NCI-H345 (cell line): Measurements from ENCODE around the gene PPM1H.
"Not testable (repeated sequence)": the region's sequence is repeated elsewhere in the genome, so short reads cannot be mapped to it uniquely, and the experiment has no call there.

Source experiments
- DNase-seq: peaks from one replicate; lab custom pipeline; 2025; lab: John Stamatoyannopoulos, UW

The PPM1H gene

GRCh38 chr12:62943779-62944395 is 8.9 kb upstream of the PPM1H start:
- DNase-seq = no peak

- not testable (repeated sequence) for DNase-seq
Measured at GRCh38 chr12:62942316-62942715, 7.4 kb upstream of the PPM1H start.

- DNase-seq = peak; percentile 36
Measured at GRCh38 chr12:62934239-62934798, 631 bp downstream of the PPM1H start.

- DNase-seq = peak; percentile 32
Measured at GRCh38 chr12:62933602-62934238, 1.2 kb downstream of the PPM1H start.

GRCh38 chr12:62933220-62933601 is 1.7 kb downstream of the PPM1H start:
- DNase-seq = peak; percentile 51

- DNase-seq = no peak
Measured at GRCh38 chr12:62931477-62931876, 3.5 kb downstream of the PPM1H start.

GRCh38 chr12:62930546-62931425 is 4.2 kb downstream of the PPM1H start:
- DNase-seq = no peak

GRCh38 chr12:62928632-62929031 is 6.3 kb downstream of the PPM1H start:
- no peak for DNase-seq

GRCh38 chr12:62925680-62926079 is 9.3 kb downstream of the PPM1H start:
- DNase-seq = no peak

GRCh38 chr12:62924084-62924483 is 10.9 kb downstream of the PPM1H start:
- no peak for DNase-seq

- DNase-seq = no peak
Measured at GRCh38 chr12:62922539-62922938, 12.4 kb downstream of the PPM1H start.

GRCh38 chr12:62919838-62920237 is 15.1 kb downstream of the PPM1H start:
- DNase-seq = peak; percentile 89

GRCh38 chr12:62917926-62918325 is 17.0 kb downstream of the PPM1H start:
- DNase-seq = no peak

- DNase-seq = peak; percentile 48
Measured at GRCh38 chr12:62916632-62917425, 18.1 kb downstream of the PPM1H start.

GRCh38 chr12:62915204-62915529 is 19.8 kb downstream of the PPM1H start:
- DNase-seq = no peak

- no peak for DNase-seq
Measured at GRCh38 chr12:62914443-62915203, 20.3 kb downstream of the PPM1H start.

- DNase-seq = no peak
Measured at GRCh38 chr12:62913380-62913779, 21.6 kb downstream of the PPM1H start.

GRCh38 chr12:62912644-62913043 is 22.3 kb downstream of the PPM1H start:
- DNase-seq = no peak

- no peak for DNase-seq
Measured at GRCh38 chr12:62911286-62911685, 23.7 kb downstream of the PPM1H start.

- DNase-seq = no peak
Measured at GRCh38 chr12:62910549-62911169, 24.3 kb downstream of the PPM1H start.

GRCh38 chr12:62909340-62909739 is 25.6 kb downstream of the PPM1H start:
- DNase-seq = no peak
